Uterus (tissue), 4 donors: ENCODE data around the gene CYP11A1. TPM values are rescaled to one million over a fixed set of nuclear protein-coding genes. Genes with fewer than 3 reads are reported as not detected.

Experiments used
- DNase-seq, 2 donors: peaks; one replicate each; pipeline ENCODE4 v3.0.0-alpha.2; 2019 to 2020
- H3K27ac ChIP-seq, 2 donors: fragments of 200-600 bp; sonication (generic); 1 replicate in 1 of 2; 2 replicates in 1 of 2; pipeline ENCODE4 v1.5.1; 2016 to 2018
- H3K27me3 ChIP-seq, 2 donors: fragments of 200-600 bp; sonication (generic); one replicate each; pipeline ENCODE4 v1.5.1; 2018 to 2019; ENCODE audit warnings: control low read depth in 1 of 2
- H3K36me3 ChIP-seq, 2 donors: fragments of 200-600 bp; sonication (generic); one replicate each; pipeline ENCODE4 v1.5.1; 2019; ENCODE audit warnings: control low read depth in 1 of 2
- H3K4me1 ChIP-seq, 2 donors: fragments of 200-600 bp; sonication (generic); one replicate each; pipeline ENCODE4 v1.5.1; 2018 to 2019; ENCODE audit warnings: control low read depth in 1 of 2
- H3K4me3 ChIP-seq, 2 donors: fragments of 200-600 bp; sonication (generic); 1 replicate in 1 of 2; 2 replicates in 1 of 2; pipeline ENCODE4 v1.5.1; 2018 to 2019; ENCODE audit warnings: mild to moderate bottlenecking in 1 of 2
- H3K9me3 ChIP-seq, 2 donors: fragments of 200-600 bp; sonication (generic); one replicate each; pipeline ENCODE4 v1.5.1; 2019; ENCODE audit warnings: control low read depth in 1 of 2
- POLR2A ChIP-seq, 2 donors: fragments of 450-650 bp; IDR thresholded peaks; one replicate each; pipeline ENCODE4 v1.6.1; 2016; ENCODE audit warnings: antibody characterized with exemption in 2 of 2, mild to moderate bottlenecking in 1 of 2, moderate library complexity in 1 of 2
- intact Hi-C: fragments of 100-400 bp; cut with DNase I; formaldehyde crosslinking; loops from one replicate; pipeline ENCODE4 v1.15.1; 2023; ENCODE audit warnings: low total_unique reads
- total RNA-seq, 4 donors: library from RNA; depleted of rRNA in 3 of 4; stranded (reverse); fragments of >200 nt in 3 of 4; gene quantifications; one replicate each; pipeline versions ENCODE4 v1.1.0 to v1.2.4, GENCODE V29; 2014 to 2023
- TF ChIP-seq, protein P1 (sequence below), 4 experiments: fragments of 200-600 bp in 2 of 4; fragments of 450-650 bp in 2 of 4; sonication (generic) in 2 of 4; IDR thresholded peaks; one replicate each; pipeline ENCODE4 v1.5.1; 2016 to 2019; ENCODE audit warnings: antibody characterized with exemption in 4 of 4, mild to moderate bottlenecking in 2 of 4, moderate library complexity in 1 of 4
- donor health status: DM: yes; HTN: yes; CAD: no.

The CYP11A1 gene
- total RNA-seq, 4 donors from 2014 or later = 1.1 to 2.3 TPM; not detected in 2

DNA sequence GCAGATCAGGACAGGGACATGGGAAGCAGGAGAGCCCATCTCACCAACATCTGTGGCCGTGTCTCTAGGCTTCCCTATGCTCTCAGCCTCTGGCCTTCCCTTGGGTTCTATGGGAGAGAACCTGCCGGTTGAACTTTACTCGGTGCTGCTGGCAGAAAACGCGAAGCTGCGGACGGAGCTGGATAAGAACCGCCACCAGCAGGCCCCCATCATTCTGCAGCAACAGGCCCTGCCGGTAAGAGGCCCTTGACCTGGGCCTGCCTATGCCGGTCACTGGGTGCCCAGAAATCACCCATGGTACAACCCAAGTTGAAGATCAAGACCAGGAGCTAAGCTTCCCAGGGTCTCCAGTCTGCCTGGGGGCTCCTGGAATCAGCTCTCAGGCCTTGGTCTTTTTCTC is 34.8 kb downstream of the CYP11A1 start:
- intact Hi-C loops = no loop called here
- no peak for TF ChIP-seq POLR2A (IDR thresholded peaks at IDR 0.05)
- TF ChIP-seq, protein P1, sequence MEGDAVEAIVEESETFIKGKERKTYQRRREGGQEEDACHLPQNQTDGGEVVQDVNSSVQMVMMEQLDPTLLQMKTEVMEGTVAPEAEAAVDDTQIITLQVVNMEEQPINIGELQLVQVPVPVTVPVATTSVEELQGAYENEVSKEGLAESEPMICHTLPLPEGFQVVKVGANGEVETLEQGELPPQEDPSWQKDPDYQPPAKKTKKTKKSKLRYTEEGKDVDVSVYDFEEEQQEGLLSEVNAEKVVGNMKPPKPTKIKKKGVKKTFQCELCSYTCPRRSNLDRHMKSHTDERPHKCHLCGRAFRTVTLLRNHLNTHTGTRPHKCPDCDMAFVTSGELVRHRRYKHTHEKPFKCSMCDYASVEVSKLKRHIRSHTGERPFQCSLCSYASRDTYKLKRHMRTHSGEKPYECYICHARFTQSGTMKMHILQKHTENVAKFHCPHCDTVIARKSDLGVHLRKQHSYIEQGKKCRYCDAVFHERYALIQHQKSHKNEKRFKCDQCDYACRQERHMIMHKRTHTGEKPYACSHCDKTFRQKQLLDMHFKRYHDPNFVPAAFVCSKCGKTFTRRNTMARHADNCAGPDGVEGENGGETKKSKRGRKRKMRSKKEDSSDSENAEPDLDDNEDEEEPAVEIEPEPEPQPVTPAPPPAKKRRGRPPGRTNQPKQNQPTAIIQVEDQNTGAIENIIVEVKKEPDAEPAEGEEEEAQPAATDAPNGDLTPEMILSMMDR (IDR thresholded peaks at IDR 0.05) = no peak
- H3K9me3 ChIP-seq = no peaks in the 10 kb centered on the region
- H3K27ac ChIP-seq = no peak overlapping the region
- no peak for DNase-seq
- no peaks in the 10 kb centered on the region for H3K27me3 ChIP-seq
- no peak overlapping the region for H3K4me3 ChIP-seq
- H3K4me1 ChIP-seq = no peaks in the 10 kb centered on the region
- no peaks in the 10 kb centered on the region for H3K36me3 ChIP-seq

DNA sequence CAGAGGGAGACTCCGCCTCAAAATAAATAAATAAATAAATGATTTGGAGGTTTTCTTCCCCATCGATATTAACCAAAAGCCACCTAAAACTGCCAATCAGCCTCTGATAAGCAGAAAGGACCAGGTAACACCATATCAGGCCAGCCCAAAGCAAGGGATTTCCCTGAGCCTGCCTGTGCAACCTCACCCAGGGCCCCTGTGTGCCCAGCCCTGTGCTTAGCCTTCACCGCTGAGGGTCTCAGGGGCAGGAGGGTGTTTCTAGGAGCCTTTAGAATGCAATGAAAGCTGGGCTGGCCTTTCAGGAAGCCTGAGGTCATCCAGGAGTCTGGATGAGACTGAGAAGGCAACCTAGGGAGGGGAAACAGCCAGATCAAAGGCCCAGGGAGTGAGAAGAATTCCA is 35.4 kb downstream of the CYP11A1 start:
- DNase-seq = no peak
- intact Hi-C loops = no loop called here
- Histone ChIP-seq H3K27ac (no peak overlapping the region), H3K36me3 (no peaks in the 10 kb centered on the region), H3K4me3 (no peak overlapping the region), H3K9me3 (no peaks in the 10 kb centered on the region), H3K27me3 (no peaks in the 10 kb centered on the region), H3K4me1 (no peaks in the 10 kb centered on the region)
- no peak for TF ChIP-seq POLR2A (IDR thresholded peaks at IDR 0.05)
- TF ChIP-seq, protein P1 (IDR thresholded peaks at IDR 0.05) = no peak

DNA sequence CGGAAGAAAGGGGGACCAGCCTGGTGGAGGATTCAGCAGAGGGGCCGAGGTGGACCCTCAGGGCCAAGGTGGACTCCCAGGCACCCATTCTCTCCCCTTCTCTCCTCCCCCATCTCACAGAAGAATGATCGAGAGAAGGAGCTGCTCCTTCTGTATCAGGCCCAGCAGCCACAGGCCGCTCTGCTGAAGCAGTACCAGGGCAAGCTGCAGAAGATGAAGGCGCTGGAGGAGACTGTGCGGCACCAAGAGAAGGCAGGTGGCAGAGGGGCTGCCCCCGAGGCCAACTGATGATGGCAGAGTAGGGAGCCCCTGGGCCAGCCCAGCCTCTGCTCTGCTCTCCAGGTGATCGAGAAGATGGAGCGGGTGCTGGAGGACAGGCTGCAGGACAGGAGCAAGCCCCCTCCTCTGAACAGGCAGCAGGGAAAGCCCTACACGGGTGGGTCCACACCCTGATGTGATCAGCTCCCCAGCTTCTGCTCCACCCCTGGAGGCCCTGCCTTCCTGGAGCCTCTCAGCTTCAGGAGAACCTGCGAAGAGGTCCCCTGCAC is 36.5 kb downstream of the CYP11A1 start:
- intact Hi-C loops = no loop called here
- DNase-seq = no peak
- no peak overlapping the region for H3K4me3 ChIP-seq
- H3K36me3 ChIP-seq = no peaks in the 10 kb centered on the region
- no peaks in the 10 kb centered on the region for H3K4me1 ChIP-seq
- TF ChIP-seq POLR2A (IDR thresholded peaks at IDR 0.05) = no peak
- no peaks in the 10 kb centered on the region for H3K27me3 ChIP-seq
- no peak overlapping the region for H3K27ac ChIP-seq
- H3K9me3 ChIP-seq = no peaks in the 10 kb centered on the region

DNA sequence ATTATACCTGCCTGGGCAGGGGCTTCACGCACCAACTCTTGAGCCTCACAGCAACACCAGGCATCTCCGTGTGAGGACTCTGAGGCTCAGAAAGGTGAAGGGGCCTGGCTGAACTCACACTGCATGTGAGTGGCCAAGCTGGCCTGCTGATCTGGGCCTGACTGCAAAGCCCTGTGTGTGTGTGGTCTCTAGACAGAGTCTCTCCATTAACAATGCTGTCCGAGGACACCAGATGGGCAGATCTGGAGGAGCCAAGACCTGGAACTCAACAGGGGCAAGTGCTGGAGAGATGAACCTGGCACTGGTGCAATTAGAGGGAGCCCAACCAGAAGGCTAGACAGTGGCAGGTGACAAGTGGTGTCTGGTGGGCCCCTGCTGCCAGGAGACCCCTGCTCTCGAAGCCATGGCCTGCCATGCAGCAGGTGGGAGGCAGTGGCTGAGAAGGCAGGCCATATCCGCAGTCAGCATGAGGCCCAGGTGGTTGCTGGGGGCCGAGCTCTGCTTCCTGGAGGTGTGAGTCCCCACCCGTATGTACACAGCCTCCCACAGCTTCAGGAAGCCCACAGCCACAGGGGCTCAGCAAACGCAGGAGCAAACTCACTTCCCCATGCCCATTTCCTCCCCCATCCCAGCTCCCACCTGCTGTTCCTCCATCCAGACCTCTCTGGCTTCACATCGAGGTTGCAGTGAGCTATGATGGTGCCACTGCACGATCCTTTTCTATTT is 39.0 kb downstream of the CYP11A1 start:
- no peak for DNase-seq
- Histone ChIP-seq H3K4me1 (no peaks in the 10 kb centered on the region), H3K36me3 (no peaks in the 10 kb centered on the region), H3K4me3 (no peak overlapping the region), H3K27ac (no peak overlapping the region), H3K9me3 (no peaks in the 10 kb centered on the region), H3K27me3 (no peaks in the 10 kb centered on the region)
- intact Hi-C loops = no loop called here
- TF ChIP-seq, protein P1 (IDR thresholded peaks at IDR 0.05) = no peak
- TF ChIP-seq POLR2A (IDR thresholded peaks at IDR 0.05) = no peak

DNA sequence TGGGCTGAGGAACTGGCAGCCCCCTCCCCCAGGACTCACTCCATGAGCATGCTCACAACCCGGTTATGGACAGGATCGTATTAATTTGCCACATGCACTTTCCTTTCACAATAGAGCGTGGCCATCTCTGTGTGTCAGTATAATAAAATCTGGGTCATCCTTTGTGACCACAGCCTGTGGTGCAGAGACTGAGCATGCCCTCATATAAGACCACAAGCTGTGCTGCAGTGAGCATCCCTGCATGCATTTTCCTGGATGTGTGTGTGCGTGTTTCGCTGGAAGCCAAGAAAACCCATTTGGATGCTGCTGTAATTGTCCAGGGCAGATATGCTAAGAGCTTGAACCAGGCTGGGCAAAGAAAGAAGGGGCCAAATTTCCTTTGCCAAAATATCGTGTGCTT is 39.7 kb downstream of the CYP11A1 start:
- Histone ChIP-seq H3K4me3 (no peak overlapping the region), H3K4me1 (no peaks in the 10 kb centered on the region), H3K36me3 (no peaks in the 10 kb centered on the region), H3K27ac (no peak overlapping the region), H3K27me3 (no peaks in the 10 kb centered on the region), H3K9me3 (no peaks in the 10 kb centered on the region)
- TF ChIP-seq, protein P1 (IDR thresholded peaks at IDR 0.05) = no peak
- TF ChIP-seq POLR2A (IDR thresholded peaks at IDR 0.05) = no peak
- DNase-seq = no peak
- intact Hi-C loops = no loop called here
